Stimulated activated CD4-positive, alpha-beta T cell treated with anti-CD3 and anti-CD28 coated beads, Interleukin-15, amount 100 ng/mL, for 24 hours (primary cell): Measurements from ENCODE around the gene TNRC18.
A peak's percentile ranks its signal among the peaks of the same experiment; 100 is the strongest.

ENCODE experiments used
- DNase-seq: peaks from one replicate; pipeline ENCODE4 v3.0.0-alpha.2; 2020

Gene TNRC18

GRCh38 chr7:5403442-5403841, 20.2 kb downstream of the TNRC18 start:
- DNase-seq, result no peak

GRCh38 chr7:5397736-5398135, 25.9 kb downstream of the TNRC18 start:
- no peak for DNase-seq

GRCh38 chr7:5396999-5397663, 26.5 kb downstream of the TNRC18 start:
- DNase-seq, result peak; percentile 91

- peak; percentile 69 for DNase-seq
Measured at GRCh38 chr7:5396542-5396941, 27.1 kb downstream of the TNRC18 start.

- no peak for DNase-seq
Measured at GRCh38 chr7:5395246-5395645, 28.4 kb downstream of the TNRC18 start.

- DNase-seq, result no peak
Measured at GRCh38 chr7:5394264-5395105, 29.1 kb downstream of the TNRC18 start.

- DNase-seq, result no peak
Measured at GRCh38 chr7:5393748-5394147, 29.9 kb downstream of the TNRC18 start.

- no peak for DNase-seq
Measured at GRCh38 chr7:5393328-5393727, 30.3 kb downstream of the TNRC18 start.

- DNase-seq, result no peak
Measured at GRCh38 chr7:5390918-5391317, 32.7 kb downstream of the TNRC18 start.

GRCh38 chr7:5388905-5389433, 34.7 kb downstream of the TNRC18 start:
- DNase-seq, result no peak

- no peak for DNase-seq
Measured at GRCh38 chr7:5388273-5388901, 35.2 kb downstream of the TNRC18 start.

GRCh38 chr7:5387711-5388245, 35.9 kb downstream of the TNRC18 start:
- no peak for DNase-seq

- DNase-seq, result no peak
Measured at GRCh38 chr7:5384618-5385017, 39.0 kb downstream of the TNRC18 start.

- no peak for DNase-seq
Measured at GRCh38 chr7:5383314-5384098, 40.1 kb downstream of the TNRC18 start.

- no peak for DNase-seq
Measured at GRCh38 chr7:5382281-5382892, 41.2 kb downstream of the TNRC18 start.

GRCh38 chr7:5381071-5381772, 42.4 kb downstream of the TNRC18 start:
- no peak for DNase-seq

GRCh38 chr7:5380350-5381070, 43.1 kb downstream of the TNRC18 start:
- DNase-seq, result no peak

GRCh38 chr7:5379546-5379945, 44.1 kb downstream of the TNRC18 start:
- no peak for DNase-seq

GRCh38 chr7:5377816-5378215, 45.8 kb downstream of the TNRC18 start:
- no peak for DNase-seq

GRCh38 chr7:5377279-5377678, 46.4 kb downstream of the TNRC18 start:
- no peak for DNase-seq

GRCh38 chr7:5375925-5376324, 47.7 kb downstream of the TNRC18 start:
- no peak for DNase-seq
